OCI-LY3 (cell line): Measurements from ENCODE around the gene TRMT2B.

ENCODE experiments used
- CTCF ChIP-seq: fragments of 200-600, 300-600 bp; sonication (generic); IDR thresholded peaks from 2 replicates; pipeline ENCODE4 v1.5.1; 2014; ENCODE audit warnings: antibody characterized with exemption, low read length, low read depth
- EZH2phosphoT487 ChIP-seq: fragments of 200-600 bp; shearing (Covaris generic); IDR thresholded peaks from 2 replicates; pipeline ENCODE4 v1.6.1; 2018; ENCODE audit warnings: antibody characterized with exemption, mixed run types, low read depth

- TF ChIP-seq CTCF (no peak), EZH2phosphoT487 (no peak)
Measured at GRCh38 chrX:101029665-101030064, 22.2 kb downstream of the TRMT2B start.
